ENCODE measurements around the gene WRAP73. TPM values are rescaled to one million over a fixed set of nuclear protein-coding genes. Genes with fewer than 3 reads are reported as not detected.
A peak's percentile ranks its signal among the peaks of the same experiment; 100 is the strongest.

The WRAP73 gene
- total RNA-seq, 2 experiments from 2014 or later: 22.3 to 22.7 TPM

- POLR2A ChIA-PET: no interaction called here
- no peaks in the 10 kb centered on the region for H3K9me3 ChIP-seq (ENCODE audit: control insufficient read depth in 1 of 2, insufficient read depth in 1 of 2, low read length in 2 of 2)
- Mint-ChIP-seq H3K4me3 (no peak overlapping the region), H3K36me3 (ENCODE audit: low read depth) (peaks cover 59% of the 10 kb centered on the region), H3K27me3 (no peaks in the 10 kb centered on the region), H3K27ac (no peak overlapping the region), H3K9me3 (no peaks in the 10 kb centered on the region), H3K4me1 (ENCODE audit: low read depth) (peaks cover 5% of the 10 kb centered on the region)
- no peak overlapping the region for H3K4me3 ChIP-seq (ENCODE audit: low read length)
- no peak for TF ChIP-seq CTCF (IDR thresholded peaks at IDR 0.05)
- H3K36me3 ChIP-seq (ENCODE audit: insufficient read depth, low read length): peaks cover 77% of the 10 kb centered on the region
- no peaks in the 10 kb centered on the region for H3K27me3 ChIP-seq (ENCODE audit: control insufficient read depth in 1 of 2, insufficient read depth in 2 of 2, low read length in 2 of 2)
- CTCF ChIA-PET: no interaction called here
- DNase-seq (no peak), ATAC-seq (ENCODE audit: poor library complexity) (no peak)
- H3K27ac ChIP-seq (ENCODE audit: low read depth in 1 of 2, low read length in 2 of 2): no peak overlapping the region
- intact Hi-C loops (cut with DNase I, micrococcal nuclease): no loop called here
- peaks cover 4% of the 10 kb centered on the region for H3K4me1 ChIP-seq (ENCODE audit: insufficient read depth, low read length)
Observed at GRCh38 chr1:3630914-3631313, 19.0 kb downstream of the WRAP73 start.

- ChIA-PET POLR2A (no interaction called here), CTCF (interaction anchor here (2.1 kb wide), 1 partner anchor 11 kb away, joined by 7 read pairs; no protein-coding TSS in a partner anchor)
- Histone ChIP-seq H3K4me3 (ENCODE audit: low read length) (no peak overlapping the region), H3K9me3 (ENCODE audit: control insufficient read depth in 1 of 2, insufficient read depth in 1 of 2, low read length in 2 of 2) (no peaks in the 10 kb centered on the region), H3K27me3 (ENCODE audit: control insufficient read depth in 1 of 2, insufficient read depth in 2 of 2, low read length in 2 of 2) (no peaks in the 10 kb centered on the region), H3K36me3 (ENCODE audit: insufficient read depth, low read length) (peaks cover 73% of the 10 kb centered on the region), H3K27ac (ENCODE audit: low read depth in 1 of 2, low read length in 2 of 2) (no peak overlapping the region), H3K4me1 (ENCODE audit: insufficient read depth, low read length) (peaks cover 11% of the 10 kb centered on the region)
- intact Hi-C loops (cut with DNase I, micrococcal nuclease): no loop called here
- Mint-ChIP-seq H3K27me3 (no peaks in the 10 kb centered on the region), H3K4me1 (ENCODE audit: low read depth) (peaks cover 10% of the 10 kb centered on the region), H3K27ac (no peak overlapping the region), H3K36me3 (ENCODE audit: low read depth) (peaks cover 56% of the 10 kb centered on the region), H3K9me3 (no peaks in the 10 kb centered on the region), H3K4me3 (no peak overlapping the region)
- DNase-seq: no peak
- TF ChIP-seq CTCF (IDR thresholded peaks at IDR 0.05): no peak
- ATAC-seq (ENCODE audit: poor library complexity): no peak
Observed at GRCh38 chr1:3630161-3630611, 19.7 kb downstream of the WRAP73 start.

- no peak overlapping the region for H3K4me3 Mint-ChIP-seq
- Histone ChIP-seq H3K4me3 (ENCODE audit: low read length) (no peak overlapping the region), H3K9me3 (ENCODE audit: control insufficient read depth in 1 of 2, insufficient read depth in 1 of 2, low read length in 2 of 2) (no peaks in the 10 kb centered on the region), H3K36me3 (ENCODE audit: insufficient read depth, low read length) (peaks cover 68% of the 10 kb centered on the region), H3K27me3 (ENCODE audit: control insufficient read depth in 1 of 2, insufficient read depth in 2 of 2, low read length in 2 of 2) (no peaks in the 10 kb centered on the region), H3K4me1 (ENCODE audit: insufficient read depth, low read length) (peaks cover 12% of the 10 kb centered on the region), H3K27ac (ENCODE audit: low read depth in 1 of 2, low read length in 2 of 2) (no peak overlapping the region)
- H3K27me3 Mint-ChIP-seq: no peaks in the 10 kb centered on the region
- no peak for TF ChIP-seq CTCF (IDR thresholded peaks at IDR 0.05)
- peak overlapping the region; percentile 39 for H3K27ac Mint-ChIP-seq
- intact Hi-C loops (cut with DNase I, micrococcal nuclease): loop anchor here in 1 of 2 experiments (10.0 kb wide), 1 partner anchor 275 kb away; the partner anchor contains the start of gene C1orf174
- H3K36me3 Mint-ChIP-seq (ENCODE audit: low read depth): peaks cover 52% of the 10 kb centered on the region
- no peak for DNase-seq
- H3K9me3 Mint-ChIP-seq: no peaks in the 10 kb centered on the region
- no peak for ATAC-seq (ENCODE audit: poor library complexity)
- peaks cover 12% of the 10 kb centered on the region for H3K4me1 Mint-ChIP-seq (ENCODE audit: low read depth)
- POLR2A ChIA-PET: no interaction called here
- CTCF ChIA-PET: interaction anchor here (2.1 kb wide), 1 partner anchor 11 kb away, joined by 7 read pairs; no protein-coding TSS in a partner anchor
Observed at GRCh38 chr1:3629561-3630160, 20.2 kb downstream of the WRAP73 start.
